Measurements from ENCODE around the gene PTPA.
A peak's percentile ranks its signal among the peaks of the same experiment; 100 is the strongest.
"Not testable (repeated sequence)": the region's sequence is repeated elsewhere in the genome, so short reads cannot be mapped to it uniquely, and the experiment has no call there.

Gene PTPA

DNA sequence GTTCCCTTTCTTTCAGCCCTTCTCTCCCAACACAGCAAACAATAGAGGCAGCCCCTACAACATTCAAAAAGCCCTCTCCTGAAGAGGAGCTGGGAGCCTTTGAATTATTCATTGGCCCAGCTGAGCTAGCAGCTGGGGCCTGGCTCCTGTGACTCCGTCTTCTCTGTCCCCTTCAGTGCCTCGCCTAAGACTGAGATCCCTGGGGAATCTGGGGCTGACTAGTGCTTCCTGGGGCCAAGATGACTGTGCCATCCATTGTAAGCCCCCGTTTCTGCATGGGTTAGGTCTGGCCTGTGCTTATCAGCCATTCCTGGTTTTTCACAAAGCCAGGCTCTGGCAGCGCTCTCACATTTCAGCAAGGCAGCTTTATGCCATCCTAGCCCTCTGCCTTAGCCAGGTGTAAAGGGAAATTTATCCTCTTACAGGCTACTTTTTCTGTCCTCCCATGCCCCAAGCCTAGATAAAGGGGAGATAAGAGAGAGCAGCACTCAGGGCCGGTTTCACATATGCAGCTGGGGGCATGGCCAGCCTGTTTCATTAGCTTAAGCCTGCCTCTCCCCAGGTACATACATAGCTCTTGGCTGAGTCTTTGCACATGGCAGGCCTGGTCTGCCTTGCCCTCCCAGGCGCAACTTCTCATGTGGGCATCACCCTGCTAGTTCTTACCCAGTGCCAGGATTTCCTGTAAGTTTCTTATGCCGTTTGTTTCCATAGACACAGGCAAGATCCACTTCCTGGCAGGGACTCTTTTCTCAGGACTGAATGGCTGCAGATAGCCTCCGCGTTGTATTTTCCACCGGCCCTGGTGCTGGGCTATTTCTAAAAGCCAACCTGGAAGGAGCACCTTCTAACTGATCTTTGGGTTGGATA, 15.8 kb downstream of the PTPA start:
- Histone ChIP-seq H3K9ac (ENCODE audit: low read depth, low read length) (peak overlapping the region; percentile 61), H3K9me3 (ENCODE audit: insufficient read depth, low read depth, low read length) (no peaks in the 10 kb centered on the region), H3K27me3 (ENCODE audit: insufficient read depth, low read length) (no peaks in the 10 kb centered on the region), H3K4me3 (ENCODE audit: low read length) (no peak overlapping the region), H3K27ac (ENCODE audit: low read depth, low read length) (peak overlapping the region; percentile 89), H3K4me1 (ENCODE audit: insufficient read depth, low read length) (peaks cover 18% of the 10 kb centered on the region), H3K36me3 (ENCODE audit: insufficient read depth, low read length) (peaks cover 52% of the 10 kb centered on the region)
- WGBS: 50% methylated on average over 10 of the region's 10 CpGs

- H3K27me3 ChIP-seq (ENCODE audit: insufficient read depth, low read length): no peaks in the 10 kb centered on the region
- H3K4me3 ChIP-seq (ENCODE audit: low read length): no peak overlapping the region
- WGBS: 95% methylated on average over 5 of the region's 5 CpGs
- no peaks in the 10 kb centered on the region for H3K9me3 ChIP-seq (ENCODE audit: insufficient read depth, low read depth, low read length)
- H3K27ac ChIP-seq (ENCODE audit: low read depth, low read length): no peak overlapping the region
- H3K4me1 ChIP-seq (ENCODE audit: insufficient read depth, low read length): peaks cover 18% of the 10 kb centered on the region
- peaks cover 53% of the 10 kb centered on the region for H3K36me3 ChIP-seq (ENCODE audit: insufficient read depth, low read length)
- H3K9ac ChIP-seq (ENCODE audit: low read depth, low read length): no peak overlapping the region
Measured at GRCh38 chr9:129128689-129129088, 17.5 kb downstream of the PTPA start.

DNA sequence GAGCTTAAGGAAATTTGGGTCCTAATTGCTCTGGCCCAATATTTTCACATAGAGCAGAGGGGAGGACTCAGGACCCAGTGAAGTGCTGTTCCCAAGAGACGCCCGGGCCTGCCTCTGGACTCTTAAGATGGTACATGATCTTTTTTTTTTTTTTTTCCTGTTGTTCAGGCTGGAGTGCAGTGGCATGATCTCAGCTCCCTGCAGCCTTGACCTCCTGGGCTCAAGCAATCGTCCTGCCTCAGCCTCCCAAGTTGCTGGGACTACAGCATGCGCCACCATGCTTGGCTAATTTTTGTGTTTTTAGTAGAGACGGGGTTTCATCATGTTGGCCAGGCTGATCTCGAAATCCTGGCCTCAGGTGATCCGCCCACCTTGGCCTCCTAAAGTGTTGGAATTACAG, 19.1 kb downstream of the PTPA start:
- not testable (repeated sequence) for H3K4me3 ChIP-seq (ENCODE audit: low read length); H3K27ac ChIP-seq (ENCODE audit: low read depth, low read length); H3K27me3 ChIP-seq (ENCODE audit: insufficient read depth, low read length); H3K9ac ChIP-seq (ENCODE audit: low read depth, low read length); H3K9me3 ChIP-seq (ENCODE audit: insufficient read depth, low read depth, low read length)
- whole genome bisulfite sequencing: 93% methylated on average over 7 of the region's 7 CpGs
- peaks cover 18% of the 10 kb centered on the region for H3K4me1 ChIP-seq (ENCODE audit: insufficient read depth, low read length)
- peaks cover 54% of the 10 kb centered on the region for H3K36me3 ChIP-seq (ENCODE audit: insufficient read depth, low read length)

GRCh38 chr9:129130791-129131190, 19.6 kb downstream of the PTPA start:
- no peaks in the 10 kb centered on the region for H3K27me3 ChIP-seq (ENCODE audit: insufficient read depth, low read length)
- WGBS: 64% methylated on average over 3 of the region's 3 CpGs
- H3K9ac ChIP-seq (ENCODE audit: low read depth, low read length): no peak overlapping the region
- H3K9me3 ChIP-seq (ENCODE audit: insufficient read depth, low read depth, low read length): no peaks in the 10 kb centered on the region
- H3K36me3 ChIP-seq (ENCODE audit: insufficient read depth, low read length): peaks cover 59% of the 10 kb centered on the region
- no peak overlapping the region for H3K27ac ChIP-seq (ENCODE audit: low read depth, low read length)
- H3K4me1 ChIP-seq (ENCODE audit: insufficient read depth, low read length): peaks cover 18% of the 10 kb centered on the region
- no peak overlapping the region for H3K4me3 ChIP-seq (ENCODE audit: low read length)

DNA sequence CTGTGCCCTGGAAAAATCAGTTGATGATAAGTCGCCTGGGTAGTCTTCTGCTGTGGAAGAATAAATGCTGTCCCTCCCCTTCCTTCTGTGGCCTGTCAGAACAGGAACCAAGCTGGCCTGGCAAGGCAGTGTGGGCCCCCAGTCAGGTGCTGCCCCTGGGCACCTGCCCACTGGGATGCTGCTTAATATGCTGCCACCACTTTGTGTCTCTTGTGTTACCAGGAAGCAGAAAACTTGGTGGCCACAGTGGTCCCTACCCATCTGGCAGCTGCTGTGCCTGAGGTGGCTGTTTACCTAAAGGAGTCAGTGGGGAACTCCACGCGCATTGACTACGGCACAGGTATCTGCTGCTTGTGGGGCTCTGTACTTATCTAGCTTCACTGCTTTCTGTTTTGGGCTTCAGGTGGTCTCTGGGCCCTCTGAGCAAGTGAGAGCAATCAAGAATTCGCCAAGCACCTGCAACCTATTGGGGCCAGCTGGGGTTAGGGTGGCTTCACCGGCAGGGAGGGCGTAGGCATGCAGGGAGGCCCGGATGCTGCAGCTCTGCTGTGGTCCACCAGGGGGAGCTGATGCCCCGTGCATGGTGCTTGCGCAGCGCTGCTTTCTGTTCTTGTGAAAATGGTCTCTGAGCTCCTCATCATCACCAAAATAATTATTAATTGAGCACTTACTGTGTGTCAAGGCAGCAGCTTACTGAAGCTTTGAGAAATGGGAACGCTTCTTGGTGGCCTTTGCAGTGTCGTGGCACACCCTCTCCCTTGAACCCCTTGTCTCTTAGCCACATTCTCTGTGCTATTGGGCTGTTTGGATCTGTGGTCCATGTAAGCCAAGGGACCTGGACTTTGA, 20.3 kb downstream of the PTPA start:
- WGBS: 43% methylated on average over 13 of the region's 13 CpGs
- Histone ChIP-seq H3K9ac (ENCODE audit: low read depth, low read length) (no peak overlapping the region), H3K36me3 (ENCODE audit: insufficient read depth, low read length) (peaks cover 63% of the 10 kb centered on the region), H3K4me3 (ENCODE audit: low read length) (no peak overlapping the region), H3K27ac (ENCODE audit: low read depth, low read length) (no peak overlapping the region), H3K4me1 (ENCODE audit: insufficient read depth, low read length) (peaks cover 13% of the 10 kb centered on the region), H3K27me3 (ENCODE audit: insufficient read depth, low read length) (no peaks in the 10 kb centered on the region), H3K9me3 (ENCODE audit: insufficient read depth, low read depth, low read length) (no peaks in the 10 kb centered on the region)

GRCh38 chr9:129133082-129133481, 21.9 kb downstream of the PTPA start:
- no peak overlapping the region for H3K27ac ChIP-seq (ENCODE audit: low read depth, low read length)
- no peaks in the 10 kb centered on the region for H3K27me3 ChIP-seq (ENCODE audit: insufficient read depth, low read length)
- no peaks in the 10 kb centered on the region for H3K9me3 ChIP-seq (ENCODE audit: insufficient read depth, low read depth, low read length)
- no peaks in the 10 kb centered on the region for H3K4me1 ChIP-seq (ENCODE audit: insufficient read depth, low read length)
- WGBS: 81% methylated on average over 4 of the region's 4 CpGs
- peaks cover 73% of the 10 kb centered on the region for H3K36me3 ChIP-seq (ENCODE audit: insufficient read depth, low read length)
- H3K9ac ChIP-seq (ENCODE audit: low read depth, low read length): no peak overlapping the region
- no peak overlapping the region for H3K4me3 ChIP-seq (ENCODE audit: low read length)

- no peaks in the 10 kb centered on the region for H3K9me3 ChIP-seq (ENCODE audit: insufficient read depth, low read depth, low read length)
- H3K9ac ChIP-seq (ENCODE audit: low read depth, low read length): no peak overlapping the region
- 92% methylated on average over 6 of the region's 6 CpGs for WGBS
- peaks cover 11% of the 10 kb centered on the region for H3K4me1 ChIP-seq (ENCODE audit: insufficient read depth, low read length)
- H3K27ac ChIP-seq (ENCODE audit: low read depth, low read length): no peak overlapping the region
- H3K27me3 ChIP-seq (ENCODE audit: insufficient read depth, low read length): no peaks in the 10 kb centered on the region
- H3K36me3 ChIP-seq (ENCODE audit: insufficient read depth, low read length): peaks cover 58% of the 10 kb centered on the region
- H3K4me3 ChIP-seq (ENCODE audit: low read length): no peak overlapping the region
Measured at GRCh38 chr9:129135476-129135875, 24.3 kb downstream of the PTPA start.

- peaks cover 20% of the 10 kb centered on the region for H3K4me1 ChIP-seq (ENCODE audit: insufficient read depth, low read length)
- no peak overlapping the region for H3K9ac ChIP-seq (ENCODE audit: low read depth, low read length)
- WGBS: 87% methylated on average over 16 of the region's 16 CpGs
- H3K36me3 ChIP-seq (ENCODE audit: insufficient read depth, low read length): peaks cover 52% of the 10 kb centered on the region
- no peak overlapping the region for H3K4me3 ChIP-seq (ENCODE audit: low read length)
- H3K27me3 ChIP-seq (ENCODE audit: insufficient read depth, low read length): no peaks in the 10 kb centered on the region
- no peaks in the 10 kb centered on the region for H3K9me3 ChIP-seq (ENCODE audit: insufficient read depth, low read depth, low read length)
- H3K27ac ChIP-seq (ENCODE audit: low read depth, low read length): no peak overlapping the region
Measured at GRCh38 chr9:129136446-129137035, 25.3 kb downstream of the PTPA start.

GRCh38 chr9:129137292-129138143, 26.3 kb downstream of the PTPA start:
- Histone ChIP-seq H3K36me3 (ENCODE audit: insufficient read depth, low read length) (peaks cover 53% of the 10 kb centered on the region), H3K27me3 (ENCODE audit: insufficient read depth, low read length) (no peaks in the 10 kb centered on the region), H3K9me3 (ENCODE audit: insufficient read depth, low read depth, low read length) (no peaks in the 10 kb centered on the region), H3K27ac (ENCODE audit: low read depth, low read length) (no peak overlapping the region), H3K4me1 (ENCODE audit: insufficient read depth, low read length) (peaks cover 26% of the 10 kb centered on the region), H3K9ac (ENCODE audit: low read depth, low read length) (no peak overlapping the region), H3K4me3 (ENCODE audit: low read length) (no peak overlapping the region)
- WGBS: 93% methylated on average over 19 of the region's 19 CpGs

GRCh38 chr9:129138144-129138462, 26.9 kb downstream of the PTPA start:
- no peaks in the 10 kb centered on the region for H3K9me3 ChIP-seq (ENCODE audit: insufficient read depth, low read depth, low read length)
- no peak overlapping the region for H3K9ac ChIP-seq (ENCODE audit: low read depth, low read length)
- H3K27me3 ChIP-seq (ENCODE audit: insufficient read depth, low read length): no peaks in the 10 kb centered on the region
- peak overlapping the region; percentile 54; the same call in 1 of the 2 replicates for H3K27ac ChIP-seq (ENCODE audit: low read depth, low read length)
- peaks cover 52% of the 10 kb centered on the region for H3K36me3 ChIP-seq (ENCODE audit: insufficient read depth, low read length)
- peaks cover 31% of the 10 kb centered on the region for H3K4me1 ChIP-seq (ENCODE audit: insufficient read depth, low read length)
- 93% methylated on average over 9 of the region's 9 CpGs for WGBS
- no peak overlapping the region for H3K4me3 ChIP-seq (ENCODE audit: low read length)
